ENCODE results near the gene MAGEH1.
A peak's percentile ranks its signal among the peaks of the same experiment; 100 is the strongest.
"Not testable (repeated sequence)": the region's sequence is repeated elsewhere in the genome, so short reads cannot be mapped to it uniquely, and the experiment has no call there.

Gene MAGEH1

GRCh38 chrX:55451990-55452832, at the start of gene MAGEH1:
Gene MAGEH1 (plus strand): TSS chrX:55452127. CDS start chrX:55452375, 248 bp downstream.
- Histone ChIP-seq H4K20me1 (ENCODE audit: insufficient read depth, low read length) (no peaks in the 10 kb centered on the region), H3K79me2 (ENCODE audit: low read length) (peaks cover 13% of the 10 kb centered on the region), H3K9ac (ENCODE audit: low read length) (peak within 1 kb of the TSS; percentile 78), H3K27ac (ENCODE audit: low read length) (peak within 1 kb of the TSS; percentile 49), H3K9me3 (ENCODE audit: insufficient read depth, low read length) (no peaks in the 10 kb centered on the region), H2AFZ (ENCODE audit: low read depth, low read length) (peak within 1 kb of the TSS; percentile 81), H3K36me3 (replicated peaks; ENCODE audit: low read depth, low read length) (no peaks in the 10 kb centered on the region), H3K4me3 (ENCODE audit: low read length) (peak within 1 kb of the TSS; percentile 88), H3K4me1 (ENCODE audit: low read length) (0 out of 2 replicates have a peak, but pooled peaks cover 10% of the 10 kb centered on the region), H3K4me2 (ENCODE audit: low read length) (peak within 1 kb of the TSS; percentile 88), H3K27me3 (ENCODE audit: low read depth, low read length) (no peaks in the 10 kb centered on the region)
- TF ChIP-seq CTCF (IDR thresholded peaks at IDR 0.05; ENCODE audit: low read depth, low read length) (no peak), EZH2phosphoT487 (IDR thresholded peaks at IDR 0.05; ENCODE audit: low read depth) (no peak)

GRCh38 chrX:55427079-55427478, 24.8 kb upstream of the MAGEH1 start:
- H2AFZ ChIP-seq (ENCODE audit: low read depth, low read length); H3K27ac ChIP-seq (ENCODE audit: low read length); H3K9me3 ChIP-seq (ENCODE audit: insufficient read depth, low read length); H3K4me3 ChIP-seq (ENCODE audit: low read length); H3K79me2 ChIP-seq (ENCODE audit: low read length); H3K4me2 ChIP-seq (ENCODE audit: low read length); H3K27me3 ChIP-seq (ENCODE audit: low read depth, low read length); H3K36me3 ChIP-seq (replicated peaks; ENCODE audit: low read depth, low read length); H3K4me1 ChIP-seq (ENCODE audit: low read length); H4K20me1 ChIP-seq (ENCODE audit: insufficient read depth, low read length); H3K9ac ChIP-seq (ENCODE audit: low read length): not testable (repeated sequence)
- TF ChIP-seq CTCF (IDR thresholded peaks at IDR 0.05; ENCODE audit: low read depth, low read length), result 0 out of 2 replicates have a peak, but pooled peaks have one; percentile 7

GRCh38 chrX:55443468-55443867, 8.5 kb upstream of the MAGEH1 start:
- not testable (repeated sequence) for H3K79me2 ChIP-seq (ENCODE audit: low read length); H3K9ac ChIP-seq (ENCODE audit: low read length); H3K9me3 ChIP-seq (ENCODE audit: insufficient read depth, low read length); H3K36me3 ChIP-seq (replicated peaks; ENCODE audit: low read depth, low read length); H3K4me2 ChIP-seq (ENCODE audit: low read length); H3K27ac ChIP-seq (ENCODE audit: low read length); H4K20me1 ChIP-seq (ENCODE audit: insufficient read depth, low read length); H3K27me3 ChIP-seq (ENCODE audit: low read depth, low read length); H2AFZ ChIP-seq (ENCODE audit: low read depth, low read length); H3K4me3 ChIP-seq (ENCODE audit: low read length); H3K4me1 ChIP-seq (ENCODE audit: low read length)

GRCh38 chrX:55450259-55450658, 1.7 kb upstream of the MAGEH1 start:
- no peak overlapping the region for H3K27ac ChIP-seq (ENCODE audit: low read length)
- no peaks in the 10 kb centered on the region for H3K27me3 ChIP-seq (ENCODE audit: low read depth, low read length)
- no peak overlapping the region for H2AFZ ChIP-seq (ENCODE audit: low read depth, low read length)
- peaks cover 13% of the 10 kb centered on the region for H3K79me2 ChIP-seq (ENCODE audit: low read length)
- TF ChIP-seq CTCF (IDR thresholded peaks at IDR 0.05; ENCODE audit: low read depth, low read length) (peak; percentile 38), EZH2phosphoT487 (IDR thresholded peaks at IDR 0.05; ENCODE audit: low read depth) (no peak)
- no peaks in the 10 kb centered on the region for H3K36me3 ChIP-seq (replicated peaks; ENCODE audit: low read depth, low read length)
- H3K4me2 ChIP-seq (ENCODE audit: low read length), result no peak overlapping the region
- no peak overlapping the region for H3K4me3 ChIP-seq (ENCODE audit: low read length)
- H3K4me1 ChIP-seq (ENCODE audit: low read length), result 0 out of 2 replicates have a peak, but pooled peaks cover 10% of the 10 kb centered on the region
- no peaks in the 10 kb centered on the region for H3K9me3 ChIP-seq (ENCODE audit: insufficient read depth, low read length)
- no peaks in the 10 kb centered on the region for H4K20me1 ChIP-seq (ENCODE audit: insufficient read depth, low read length)
- H3K9ac ChIP-seq (ENCODE audit: low read length), result no peak overlapping the region
